Cardiac septum (tissue), 1 donor: ENCODE measurements around the gene DIP2C. TPM values are rescaled to one million over a fixed set of nuclear protein-coding genes. Genes with fewer than 3 reads are reported as not detected.
A peak's percentile ranks its signal among the peaks of the same experiment; 100 is the strongest.
"Not testable (repeated sequence)": the region's sequence is repeated elsewhere in the genome, so short reads cannot be mapped to it uniquely, and the experiment has no call there.

Experiments used
- DNase-seq: peaks from one replicate; pipeline ENCODE4 v3.0.0-alpha.2; 2020; ENCODE audit warnings: low spot score
- intact Hi-C: fragments of 100-400 bp; cut with DNase I; formaldehyde crosslinking; loops from one replicate; pipeline ENCODE4 v1.14.0; 2022
- total RNA-seq: library from RNA; stranded (reverse); fragmentation: NEBNext Ultra II Directional; extraction: Animal tissue kit (Norgen Biotek cat#: 25700); gene quantifications from one replicate; pipeline ENCODE4 v1.2.1, GENCODE V29; 2021
- donor health status: DM: no; HTN: no; CAD: no.

Gene DIP2C
- total RNA-seq, 1 donor from 2014 or later: 28.8 TPM

DNA sequence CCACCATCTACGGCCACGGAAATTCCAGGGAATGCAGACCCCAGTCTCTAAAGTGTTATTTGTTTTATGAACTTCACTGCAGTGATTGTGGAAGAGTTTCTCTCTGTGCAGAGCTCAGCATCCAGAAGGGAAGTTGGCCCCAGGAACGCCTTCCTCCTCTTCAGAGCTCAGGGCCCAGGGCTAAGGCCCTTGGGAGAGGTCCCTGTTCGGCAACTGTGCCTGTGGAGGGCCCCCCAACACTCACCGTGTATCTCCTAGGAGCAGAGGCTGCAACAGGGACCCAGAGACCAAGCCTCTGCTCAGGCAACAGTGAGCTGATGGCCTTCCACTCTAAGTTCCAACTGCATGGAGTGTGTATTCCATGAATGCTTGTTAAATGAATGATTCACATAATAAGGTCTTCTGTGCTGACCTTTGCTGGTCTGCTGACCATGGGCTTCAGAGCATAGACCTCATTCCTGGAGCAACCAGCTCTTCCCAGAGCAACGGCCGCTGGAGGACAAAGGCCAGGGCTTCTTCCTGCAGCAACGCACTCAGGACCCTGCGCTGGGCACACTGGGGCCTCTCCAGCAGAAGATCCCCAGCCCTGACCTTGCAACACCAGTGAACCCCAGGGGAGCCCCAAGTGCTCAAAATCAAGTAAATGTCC lies 7.7 kb downstream of the DIP2C start:
- DNase-seq: peak; percentile 55
- intact Hi-C loops: loop anchor here (10.0 kb wide), 1 partner anchor 253 kb away; the partner anchor contains the start of gene LARP4B

GRCh38 chr10:680745-681144 lies 8.7 kb downstream of the DIP2C start:
- intact Hi-C loops: loop anchor here (10.0 kb wide), 1 partner anchor 254 kb away; the partner anchor contains the start of gene LARP4B

GRCh38 chr10:680146-680545 lies 9.3 kb downstream of the DIP2C start:
- DNase-seq: peak; percentile 71
- intact Hi-C loops: loop anchor here (10.0 kb wide), 1 partner anchor 255 kb away; the partner anchor contains the start of gene LARP4B

More at GRCh38 chr10:680745-681144, 8.7 kb downstream of the DIP2C start:
- DNase-seq: no peak

- peak; percentile 64 for DNase-seq
- intact Hi-C loops: no loop called here
Measured at GRCh38 chr10:679556-679955, 9.9 kb downstream of the DIP2C start.

GRCh38 chr10:678662-679005 lies 10.8 kb downstream of the DIP2C start:
- intact Hi-C loops, DNase-seq: not testable (repeated sequence)

GRCh38 chr10:677750-678661 lies 11.5 kb downstream of the DIP2C start:
- DNase-seq: peak; percentile 43

DNA sequence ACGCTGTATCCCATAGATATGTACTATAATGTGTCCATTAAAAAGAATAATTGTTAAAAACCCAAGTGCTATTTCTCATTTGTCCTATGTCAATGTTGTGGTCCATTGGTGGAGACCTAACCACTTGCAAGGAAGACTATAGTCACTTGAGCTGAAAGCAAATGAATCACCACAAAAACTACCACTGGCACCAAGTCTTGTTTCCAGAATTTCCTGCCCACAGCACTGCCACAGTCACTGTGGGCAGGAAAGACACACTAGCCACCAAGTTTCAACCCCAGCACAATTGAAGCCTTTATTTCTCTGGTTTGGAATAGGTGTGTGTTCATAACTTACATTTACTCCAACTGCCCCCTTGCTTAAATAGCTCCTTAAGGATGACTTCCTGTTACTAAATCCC lies 12.4 kb downstream of the DIP2C start:
- DNase-seq: no peak
- intact Hi-C loops: no loop called here

More at GRCh38 chr10:677750-678661, 11.5 kb downstream of the DIP2C start:
- intact Hi-C loops: no loop called here

- intact Hi-C loops: no loop called here
- DNase-seq: no peak
Measured at GRCh38 chr10:676178-676577, 13.3 kb downstream of the DIP2C start.

DNA sequence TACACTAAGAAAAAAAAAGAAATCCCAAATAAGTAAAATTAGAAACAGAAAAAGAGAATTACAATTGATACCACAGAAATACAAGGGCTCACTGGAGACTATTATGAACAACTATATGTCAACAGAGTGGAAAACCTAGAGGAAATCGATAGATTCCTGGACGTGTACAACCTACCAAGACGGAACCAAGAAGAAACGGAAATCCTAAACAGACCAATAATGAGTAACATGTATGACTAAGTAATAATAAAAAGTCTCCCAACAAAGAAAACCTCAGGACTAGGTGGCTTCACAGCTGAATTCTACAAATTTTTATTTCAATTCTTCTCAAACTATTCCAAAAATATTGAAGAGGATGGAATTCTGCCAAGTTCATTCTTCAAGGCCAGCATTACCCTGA lies 13.9 kb downstream of the DIP2C start:
- DNase-seq: no peak
- intact Hi-C loops: no loop called here

DNA sequence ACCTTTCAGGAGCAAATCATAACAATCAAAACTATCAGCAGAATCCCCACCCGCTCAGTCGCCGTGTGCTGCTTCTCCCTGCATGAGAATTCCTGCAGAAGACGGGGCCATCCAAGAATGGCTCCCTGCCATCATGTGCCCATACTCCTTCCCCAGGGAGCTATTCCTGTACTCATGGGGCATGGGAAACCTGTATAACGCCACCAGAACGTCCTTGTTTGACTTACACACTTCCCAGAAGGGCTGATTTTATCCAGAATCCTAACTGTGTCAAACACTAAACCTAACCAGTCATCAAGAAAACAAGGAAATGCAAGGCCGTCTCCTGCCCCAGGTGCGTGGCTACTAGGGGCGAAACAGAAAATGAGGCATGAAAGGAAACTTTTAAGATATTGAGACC lies 16.0 kb downstream of the DIP2C start:
- intact Hi-C loops: no loop called here
- DNase-seq: no peak

- intact Hi-C loops: no loop called here
- DNase-seq: no peak
Measured at GRCh38 chr10:672992-673391, 16.5 kb downstream of the DIP2C start.

- intact Hi-C loops: no loop called here
- DNase-seq: no peak
Measured at GRCh38 chr10:672203-672602, 17.3 kb downstream of the DIP2C start.

DNA sequence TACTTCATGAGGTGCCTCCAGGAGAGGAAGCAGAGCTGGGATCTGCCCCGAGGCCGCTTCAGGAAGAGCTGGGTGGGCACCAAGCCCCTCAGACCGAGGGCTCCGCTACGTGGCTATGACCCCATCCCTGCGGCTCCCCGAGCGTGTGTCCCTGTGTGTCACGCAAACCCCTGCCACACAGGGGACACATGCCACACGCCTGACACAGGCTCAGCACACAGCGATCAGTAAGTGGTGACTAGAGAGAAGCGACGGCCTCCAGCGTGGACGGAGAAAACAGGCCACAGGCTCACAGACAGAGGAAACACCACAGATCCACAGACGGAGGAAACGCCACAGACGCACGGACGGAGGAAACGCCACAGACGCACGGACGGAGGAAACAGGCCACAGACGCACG lies 18.5 kb downstream of the DIP2C start:
- no peak for DNase-seq
- intact Hi-C loops: no loop called here

GRCh38 chr10:670038-670437 lies 19.4 kb downstream of the DIP2C start:
- DNase-seq: no peak

DNA sequence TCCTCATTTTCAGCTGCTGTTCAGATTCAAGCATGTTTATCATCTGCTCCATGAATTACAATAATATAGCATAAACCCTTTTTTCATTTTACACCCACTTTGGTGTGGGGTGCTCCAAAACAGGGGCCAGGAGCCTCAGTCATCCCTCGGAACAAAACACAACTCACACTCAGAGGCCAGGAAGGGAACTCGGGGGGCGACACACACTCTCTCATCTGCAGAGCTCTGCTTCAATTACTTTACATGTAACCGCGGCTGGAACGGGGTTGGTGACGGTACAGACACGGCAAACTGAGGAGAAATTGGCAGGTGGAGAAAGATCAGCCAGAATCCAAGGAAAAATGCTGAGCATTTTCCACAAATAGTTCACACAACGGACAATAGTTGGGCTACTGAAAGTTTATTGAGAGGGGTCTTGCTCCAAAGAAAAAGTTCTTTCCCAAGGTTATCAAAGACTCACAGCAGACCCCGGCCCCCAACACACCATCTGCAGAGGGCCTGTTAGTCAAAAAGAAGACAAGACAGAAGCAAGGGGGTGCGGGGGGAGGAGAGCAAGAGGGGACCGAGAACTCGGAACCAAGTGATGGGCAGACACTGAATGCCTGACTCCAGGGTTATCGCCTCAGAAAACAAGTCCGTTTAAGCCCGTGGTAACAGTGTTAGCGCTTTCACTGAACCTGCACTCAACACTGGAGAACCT lies 20.5 kb downstream of the DIP2C start:
- intact Hi-C loops: no loop called here
- no peak for DNase-seq

More at GRCh38 chr10:670038-670437, 19.4 kb downstream of the DIP2C start:
- intact Hi-C loops: no loop called here

DNA sequence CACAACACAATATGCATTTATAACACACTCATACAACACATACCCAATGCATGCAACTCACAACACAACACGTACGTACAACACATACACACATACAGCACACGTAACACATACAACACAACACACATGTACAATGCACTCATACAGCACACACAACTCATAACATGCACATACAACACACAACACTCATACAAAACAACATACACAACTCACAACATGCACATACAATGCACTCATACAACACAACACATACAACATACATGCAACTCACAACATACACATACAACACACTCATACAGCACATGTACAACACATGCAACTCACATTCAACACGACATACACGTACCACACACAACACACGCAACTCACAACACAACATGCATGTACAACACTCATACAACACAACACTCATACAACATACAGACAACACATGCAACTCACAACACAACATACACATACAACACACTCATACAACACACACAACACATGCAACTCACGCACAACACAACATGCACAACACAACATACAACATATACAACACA lies 21.8 kb downstream of the DIP2C start:
- DNase-seq: no peak
- intact Hi-C loops: no loop called here

GRCh38 chr10:667096-667495 lies 22.4 kb downstream of the DIP2C start:
- no peak for DNase-seq
- intact Hi-C loops: no loop called here

DNA sequence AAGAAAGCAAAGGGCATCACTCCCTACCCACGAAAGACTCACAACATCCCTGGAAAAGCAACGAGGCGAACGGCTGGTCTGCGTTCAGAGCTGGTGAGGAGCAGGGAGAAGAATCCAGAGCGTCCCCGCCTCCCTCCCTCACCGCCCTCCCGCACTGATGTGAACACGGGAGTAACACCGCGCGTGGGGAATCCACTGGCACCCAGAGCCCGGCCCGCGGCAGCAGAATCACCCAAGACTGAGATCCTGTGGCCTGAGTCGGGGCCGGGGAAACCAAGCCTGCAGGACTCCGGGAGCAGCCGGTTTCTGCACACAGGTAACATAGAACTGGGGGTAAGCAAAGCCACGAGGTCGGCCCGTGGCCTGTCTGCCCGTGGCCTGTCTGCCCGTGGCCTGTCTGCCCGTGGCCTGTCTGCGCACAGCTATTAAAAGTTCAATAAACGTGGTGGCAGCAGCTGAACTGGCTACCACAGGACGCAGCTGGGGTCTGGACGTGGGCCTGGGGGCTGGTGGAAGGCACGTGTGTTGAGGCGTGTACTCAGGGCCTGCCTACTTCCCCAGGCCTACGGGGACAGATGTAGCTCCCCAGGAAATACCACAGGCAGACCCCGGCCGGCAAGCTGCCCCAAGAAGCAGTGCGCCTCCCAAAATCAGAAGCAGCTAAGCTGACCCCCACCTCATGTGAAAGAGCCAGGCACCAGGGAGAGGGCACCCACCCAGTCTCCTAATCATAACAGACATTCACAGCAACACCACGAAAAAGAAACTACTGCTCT lies 23.0 kb downstream of the DIP2C start:
- intact Hi-C loops: no loop called here
- no peak for DNase-seq

DNA sequence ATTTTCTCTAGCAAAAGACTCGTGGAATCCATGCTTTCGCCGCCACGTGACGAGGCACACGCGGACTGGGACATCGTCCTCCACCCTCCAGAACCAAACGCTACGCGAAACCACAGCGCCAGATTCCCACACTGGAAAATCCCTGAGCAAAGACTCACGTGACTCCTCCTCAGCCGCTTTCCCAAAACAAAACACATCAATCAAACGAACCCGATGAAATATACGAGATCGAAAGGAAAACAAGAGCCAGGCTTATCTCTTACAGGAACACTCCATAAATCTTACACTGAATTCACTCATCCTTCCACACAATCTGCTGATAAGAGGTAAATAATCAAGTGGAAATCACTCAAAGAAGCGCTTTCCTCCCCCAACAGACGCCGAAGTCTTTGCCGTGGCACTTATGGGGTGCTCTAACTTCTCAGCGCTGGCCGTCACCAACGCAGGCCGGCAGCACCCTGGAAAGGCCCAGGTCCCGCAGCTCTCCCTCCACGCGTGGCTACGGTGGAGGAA lies 23.8 kb downstream of the DIP2C start:
- DNase-seq: no peak
- intact Hi-C loops: no loop called here
